Trophoblast cell (in vitro differentiated cells and primary cell): ENCODE data around the gene DNAH1. TPM values are rescaled to one million over a fixed set of nuclear protein-coding genes. Genes with fewer than 3 reads are reported as not detected.

Source experiments
- DNase-seq, 2 donors: peaks; one replicate each; pipeline ENCODE4 v3.0.0-alpha.2; 2016
- H2AFZ ChIP-seq: 2 replicates; pipeline ENCODE4 v1.6.1; 2013; ENCODE audit warnings: low read length, moderate library complexity, mild to moderate bottlenecking; ENCODE audit not compliant: insufficient read depth, poor library complexity
- H2AK5ac ChIP-seq: 2 replicates; pipeline ENCODE4 v1.6.1; 2013; ENCODE audit warnings: mild to moderate bottlenecking, low read length
- H2BK120ac ChIP-seq: 2 replicates; pipeline ENCODE4 v1.6.1; 2013; ENCODE audit warnings: low read length, mild to moderate bottlenecking, moderate library complexity; ENCODE audit not compliant: insufficient read depth, poor library complexity
- H2BK12ac ChIP-seq: 2 replicates; pipeline ENCODE4 v1.6.1; 2013; ENCODE audit warnings: mild to moderate bottlenecking, low read length, moderate library complexity
- H2BK5ac ChIP-seq: 2 replicates; pipeline ENCODE4 v1.6.1; 2013; ENCODE audit warnings: low read length, low read depth, moderate library complexity, mild to moderate bottlenecking; ENCODE audit not compliant: poor library complexity
- H3K14ac ChIP-seq: 2 replicates; pipeline ENCODE4 v1.6.1; 2013; ENCODE audit warnings: mild to moderate bottlenecking, low read length
- H3K18ac ChIP-seq: 2 replicates; pipeline ENCODE4 v1.6.1; 2013; ENCODE audit warnings: mild to moderate bottlenecking, low read length
- H3K23ac ChIP-seq: 2 replicates; pipeline ENCODE4 v1.6.1; 2013; ENCODE audit warnings: low read length
- H3K27ac ChIP-seq: 2 replicates; pipeline ENCODE4 v1.5.1; 2013; ENCODE audit warnings: low read depth, mild to moderate bottlenecking, inconsistent platforms, low read length, moderate library complexity
- H3K27me3 ChIP-seq: 2 replicates; pipeline ENCODE4 v1.6.1; 2013; ENCODE audit warnings: inconsistent platforms, mild to moderate bottlenecking, low read length, moderate library complexity; ENCODE audit not compliant: insufficient read depth
- H3K36me3 ChIP-seq, 2 experiments: 1 replicate in 1 of 2; 2 replicates in 1 of 2; pipeline ENCODE4 v1.6.1; 2013; ENCODE audit warnings: low read length in 2 of 2, mild to moderate bottlenecking in 2 of 2, moderate library complexity in 1 of 2; ENCODE audit not compliant: insufficient read depth in 2 of 2, control insufficient read depth in 1 of 2
- H3K4ac ChIP-seq: 2 replicates; pipeline ENCODE4 v1.6.1; 2013; ENCODE audit warnings: low read depth, mild to moderate bottlenecking, low read length, moderate library complexity
- H3K4me1 ChIP-seq, 2 experiments: 1 replicate in 1 of 2; 2 replicates in 1 of 2; pipeline ENCODE4 v1.6.1; 2013; ENCODE audit warnings: low read length in 2 of 2, mild to moderate bottlenecking in 2 of 2, moderate library complexity in 1 of 2; ENCODE audit not compliant: insufficient read depth in 2 of 2, control insufficient read depth in 1 of 2
- H3K4me2 ChIP-seq: 2 replicates; pipeline ENCODE4 v1.6.1; 2013; ENCODE audit warnings: inconsistent platforms, mild to moderate bottlenecking, low read length, moderate library complexity
- H3K4me3 ChIP-seq: 2 replicates; pipeline ENCODE4 v1.5.1; 2013; ENCODE audit warnings: mild to moderate bottlenecking, low read depth, low read length, inconsistent platforms
- H3K79me1 ChIP-seq: one replicate; pipeline ENCODE4 v1.6.1; 2013; ENCODE audit warnings: low read length
- H3K79me2 ChIP-seq: 2 replicates; pipeline ENCODE4 v1.6.1; 2013; ENCODE audit warnings: low read length, mild to moderate bottlenecking; ENCODE audit not compliant: control insufficient read depth, insufficient read depth, poor library complexity
- H3K9ac ChIP-seq: 2 replicates; pipeline ENCODE4 v1.6.1; 2013; ENCODE audit warnings: mild to moderate bottlenecking, low read length
- H3K9me3 ChIP-seq: 2 replicates; pipeline ENCODE4 v1.6.1; 2013; ENCODE audit warnings: low read depth, mild to moderate bottlenecking, control low read depth, inconsistent platforms, low read length; ENCODE audit not compliant: insufficient read depth
- H4K12ac ChIP-seq: 2 replicates; pipeline ENCODE4 v1.6.1; 2013; ENCODE audit warnings: low read depth, mild to moderate bottlenecking, low read length, moderate library complexity
- H4K8ac ChIP-seq: 2 replicates; pipeline ENCODE4 v1.6.1; 2013; ENCODE audit warnings: low read depth, mild to moderate bottlenecking, low read length, moderate library complexity
- H4K91ac ChIP-seq: one replicate; pipeline ENCODE4 v1.6.1; 2013; ENCODE audit warnings: low read depth, mild to moderate bottlenecking, low read length, moderate library complexity
- WGBS: extraction: QIAGEN DNeasy Blood & Tissue Kit; methylation state at CpG from one replicate; pipeline ENCODE4 v1.1.7; 2013; ENCODE audit warnings: missing lambda C conversion rate; ENCODE audit not compliant: insufficient read length, insufficient coverage; ENCODE audit errors: extremely low coverage; 5-methylcytosine and 5-hydroxymethylcytosine counted together
- polyA plus RNA-seq: library from polyadenylated mRNA; stranded (reverse); fragments of 200-250 nt; gene quantifications from 2 replicates; pipeline ENCODE4 v1.2.3, GENCODE V29; 2013

Gene DNAH1
- 1.1 and 1.2 TPM in 2 replicates for polyA plus RNA-seq

DNA sequence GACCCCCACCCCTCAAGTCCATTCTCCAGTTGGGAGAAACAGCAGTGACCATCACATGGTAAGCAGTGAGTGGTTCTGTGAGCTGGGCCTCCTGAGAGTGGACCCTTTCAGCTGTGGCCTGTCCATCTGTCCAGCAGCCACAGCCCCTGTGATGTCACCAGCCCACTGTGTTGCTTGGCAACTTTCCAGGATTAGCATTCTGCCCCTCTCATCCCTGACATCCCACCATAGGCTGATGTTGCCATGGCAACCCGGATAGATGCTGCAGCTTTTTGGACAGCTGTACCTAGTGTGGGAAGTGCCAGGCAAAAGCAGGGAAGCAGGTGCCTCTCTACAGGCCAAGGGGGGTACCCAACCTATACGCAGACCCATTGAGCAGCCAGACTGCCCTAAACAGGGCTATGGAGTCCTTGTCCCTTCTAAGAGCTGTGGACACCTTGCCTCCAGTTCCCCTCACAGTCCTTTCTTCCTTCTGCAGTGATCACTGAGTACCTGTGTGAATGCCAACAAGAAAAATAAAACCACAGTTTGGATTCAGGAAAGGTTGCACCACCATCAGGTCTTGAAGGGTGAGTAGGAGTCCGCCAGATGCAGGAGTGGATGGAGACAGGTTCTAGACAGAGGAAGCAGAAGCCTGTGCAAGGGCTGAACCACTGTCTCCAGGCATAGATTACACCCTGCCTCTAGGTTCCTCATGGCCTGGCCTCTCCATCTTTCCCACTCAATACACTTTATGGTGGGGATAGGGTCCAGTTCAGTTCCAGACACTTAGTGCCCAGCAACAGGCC lies at the start of gene DNAH1:
TSS of gene DNAH1 (plus strand) at position 343 of the 788 bp plus-strand sequence. CDS start 6,124 bp downstream, outside the sequence.
- no CpG with 5 or more reads among the region's 3 CpGs for WGBS
- H3K9ac ChIP-seq: no peak within 1 kb of the TSS
- H3K14ac ChIP-seq: peak within 1 kb of the TSS; percentile 67
- H2AFZ ChIP-seq: peak within 1 kb of the TSS; percentile 63
- peak within 1 kb of the TSS; percentile 57 for H3K4ac ChIP-seq
- no peaks in the 10 kb centered on the region for H3K79me2 ChIP-seq
- H3K79me1 ChIP-seq: peaks cover 4% of the 10 kb centered on the region
- no peak within 1 kb of the TSS for H3K4me3 ChIP-seq
- no peaks in the 10 kb centered on the region for H3K27me3 ChIP-seq
- H3K4me2 ChIP-seq: peak within 1 kb of the TSS; percentile 59
- H2BK12ac ChIP-seq: peak within 1 kb of the TSS; percentile 58
- H4K8ac ChIP-seq: peak within 1 kb of the TSS; percentile 85
- H3K9me3 ChIP-seq: no peaks in the 10 kb centered on the region
- no peaks in the 10 kb centered on the region for H3K36me3 ChIP-seq
- peak within 1 kb of the TSS; percentile 88 for H4K91ac ChIP-seq
- H3K23ac ChIP-seq: no peak within 1 kb of the TSS
- peak within 1 kb of the TSS; percentile 55 for H2BK120ac ChIP-seq
- H3K27ac ChIP-seq: no peak within 1 kb of the TSS
- H2BK5ac ChIP-seq: no peak within 1 kb of the TSS
- peak within 1 kb of the TSS; percentile 74 for H4K12ac ChIP-seq
- peak within 1 kb of the TSS; percentile 73 for H2AK5ac ChIP-seq
- H3K4me1 ChIP-seq: peaks cover 25 to 27% of the 10 kb centered on the region in 2 experiments
- peak within 1 kb of the TSS; percentile 47 for H3K18ac ChIP-seq
- no peak for DNase-seq

DNA sequence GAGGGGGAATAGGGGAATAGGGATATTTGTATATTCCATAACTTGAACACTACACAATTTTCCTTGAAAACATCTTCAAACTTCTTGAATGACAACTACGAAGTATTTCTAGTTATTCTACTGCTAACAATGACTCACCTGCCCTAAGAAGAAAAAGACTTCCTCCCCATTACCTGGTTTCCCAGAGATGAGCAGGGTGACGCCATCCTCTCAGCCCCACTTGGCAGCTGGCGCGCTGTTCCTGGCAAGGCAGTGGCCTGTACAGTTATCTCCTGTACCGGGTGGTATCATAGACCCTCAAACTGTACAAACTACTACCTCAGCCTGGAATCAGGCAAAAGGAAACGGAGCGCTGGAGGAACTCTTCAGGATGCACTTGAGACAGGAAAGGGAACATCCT lies 48.1 kb upstream of the DNAH1 start:
- Histone ChIP-seq H3K79me1 (no peaks in the 10 kb centered on the region), H2BK5ac (no peak overlapping the region), H3K27ac (no peak overlapping the region), H3K4me1 (peaks cover 4 to 8% of the 10 kb centered on the region in 2 experiments), H3K79me2 (peaks cover 3% of the 10 kb centered on the region), H3K27me3 (no peaks in the 10 kb centered on the region), H4K12ac (no peak overlapping the region), H3K9me3 (no peaks in the 10 kb centered on the region), H3K4me3 (no peak overlapping the region), H3K14ac (no peak overlapping the region), H3K36me3 (peaks cover 27 to 43% of the 10 kb centered on the region in 2 experiments), H2BK12ac (no peak overlapping the region), H4K91ac (no peak overlapping the region), H3K9ac (no peak overlapping the region), H2AFZ (no peak overlapping the region), H2AK5ac (no peak overlapping the region), H4K8ac (no peak overlapping the region), H3K18ac (no peak overlapping the region), H3K23ac (no peak overlapping the region), H3K4ac (no peak overlapping the region), H3K4me2 (no peak overlapping the region), H2BK120ac (no peak overlapping the region)
- no CpG with 5 or more reads among the region's 7 CpGs for WGBS
- DNase-seq: peak; percentile 43 to 76

DNA sequence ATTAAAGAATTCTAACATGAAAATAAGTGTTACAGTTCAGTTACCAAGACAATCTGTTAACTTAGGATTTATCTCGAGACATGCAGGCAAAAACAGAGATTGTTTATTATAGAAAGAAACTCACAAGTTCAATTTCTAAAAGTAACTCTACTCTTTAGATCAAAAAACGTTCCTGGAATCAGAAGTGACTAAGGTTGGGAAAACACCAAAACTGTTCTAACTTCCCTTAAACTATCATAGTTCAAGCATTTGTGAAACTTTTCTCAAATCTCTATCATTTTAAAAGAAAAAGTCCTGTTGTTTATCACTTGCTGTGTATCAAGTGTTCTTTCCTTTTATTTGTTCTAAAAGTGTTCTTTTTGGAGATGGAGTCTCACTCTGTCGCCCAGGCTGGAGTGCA lies 46.3 kb upstream of the DNAH1 start:
- Histone ChIP-seq H3K4me1 (peaks cover 4 to 8% of the 10 kb centered on the region in 2 experiments), H3K27me3 (no peaks in the 10 kb centered on the region), H3K23ac (no peak overlapping the region), H3K4me3 (no peak overlapping the region), H4K12ac (no peak overlapping the region), H2BK120ac (no peak overlapping the region), H3K14ac (no peak overlapping the region), H3K27ac (no peak overlapping the region), H2BK12ac (no peak overlapping the region), H3K4me2 (no peak overlapping the region), H4K8ac (no peak overlapping the region), H2BK5ac (no peak overlapping the region), H2AFZ (no peak overlapping the region), H3K79me1 (no peaks in the 10 kb centered on the region), H2AK5ac (no peak overlapping the region), H4K91ac (no peak overlapping the region), H3K36me3 (peaks cover 26 to 31% of the 10 kb centered on the region in 2 experiments), H3K79me2 (peaks cover 9% of the 10 kb centered on the region), H3K4ac (no peak overlapping the region), H3K9me3 (no peaks in the 10 kb centered on the region), H3K18ac (no peak overlapping the region), H3K9ac (no peak overlapping the region)
- no CpG with 5 or more reads among the region's 3 CpGs for WGBS
- DNase-seq: no peak

DNA sequence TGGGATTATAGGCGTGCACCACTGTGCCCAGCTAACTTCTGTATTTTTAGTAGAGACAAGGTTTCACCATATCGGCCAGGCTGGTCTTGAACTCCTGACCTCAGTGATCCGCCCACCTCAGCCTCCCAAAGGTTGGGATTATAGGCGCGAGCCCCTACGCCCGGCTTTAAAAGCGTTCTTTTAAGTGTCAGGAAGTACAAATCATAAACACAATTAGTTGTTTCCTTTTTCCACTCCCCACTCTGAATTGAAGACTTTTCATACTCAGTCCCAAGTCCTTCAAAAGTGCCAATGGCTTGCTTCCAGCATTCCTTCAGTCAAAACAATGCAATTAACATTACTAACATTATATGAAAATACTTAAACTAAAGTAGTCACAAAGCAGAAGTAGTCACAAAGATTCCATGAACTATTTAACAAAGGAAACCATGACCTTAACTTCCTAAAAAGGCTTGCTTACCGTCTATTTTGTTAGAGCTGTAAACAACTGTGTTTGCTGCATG lies 45.8 kb upstream of the DNAH1 start:
- no peaks in the 10 kb centered on the region for H3K79me1 ChIP-seq
- H4K12ac ChIP-seq: no peak overlapping the region
- H4K8ac ChIP-seq: no peak overlapping the region
- WGBS: no CpG with 5 or more reads among the region's 9 CpGs
- no peak overlapping the region for H2BK12ac ChIP-seq
- H2BK5ac ChIP-seq: no peak overlapping the region
- H3K27ac ChIP-seq: no peak overlapping the region
- peaks cover 9% of the 10 kb centered on the region for H3K79me2 ChIP-seq
- no peak overlapping the region for H3K4me3 ChIP-seq
- no peak overlapping the region for H4K91ac ChIP-seq
- DNase-seq: no peak
- H3K18ac ChIP-seq: no peak overlapping the region
- no peaks in the 10 kb centered on the region for H3K9me3 ChIP-seq
- H3K36me3 ChIP-seq: peaks cover 26 to 30% of the 10 kb centered on the region in 2 experiments
- no peaks in the 10 kb centered on the region for H3K27me3 ChIP-seq
- no peak overlapping the region for H2AFZ ChIP-seq
- peaks cover 4 to 6% of the 10 kb centered on the region in 2 experiments for H3K4me1 ChIP-seq
- H3K4me2 ChIP-seq: no peak overlapping the region
- H2AK5ac ChIP-seq: no peak overlapping the region
- H2BK120ac ChIP-seq: no peak overlapping the region
- H3K9ac ChIP-seq: no peak overlapping the region
- no peak overlapping the region for H3K14ac ChIP-seq
- H3K23ac ChIP-seq: no peak overlapping the region
- H3K4ac ChIP-seq: no peak overlapping the region
